ENCODE measurements around the gene CYB561A3.

CYB561A3 gene

GRCh38 chr11:61401173-61401572, 39.5 kb upstream of the CYB561A3 start:
- no peak overlapping the region for H3K27ac ChIP-seq
- no peak for TF ChIP-seq CTCF (conservative IDR thresholded peaks at IDR 0.05)

- TF ChIP-seq CTCF (conservative IDR thresholded peaks at IDR 0.05), result peak; percentile 47
- peak overlapping the region; percentile 91 for H3K27ac ChIP-seq
Measured at GRCh38 chr11:61392981-61393595, 31.4 kb upstream of the CYB561A3 start.

- no peak overlapping the region for H3K27ac ChIP-seq
- no peak for TF ChIP-seq CTCF (conservative IDR thresholded peaks at IDR 0.05)
Measured at GRCh38 chr11:61390161-61390560, 28.5 kb upstream of the CYB561A3 start.

GRCh38 chr11:61384271-61385242, 22.9 kb upstream of the CYB561A3 start:
- peak overlapping the region; percentile 5; the same call in 1 of the 2 replicates for H3K27ac ChIP-seq
- no peak for TF ChIP-seq CTCF (conservative IDR thresholded peaks at IDR 0.05)

- peak overlapping the region; percentile 5; the same call in 1 of the 2 replicates for H3K27ac ChIP-seq
Measured at GRCh38 chr11:61383859-61384258, 22.2 kb upstream of the CYB561A3 start.

GRCh38 chr11:61380884-61381283, 19.2 kb upstream of the CYB561A3 start:
- no peak for TF ChIP-seq CTCF (conservative IDR thresholded peaks at IDR 0.05)
- H3K27ac ChIP-seq, result no peak overlapping the region

GRCh38 chr11:61378713-61379313, 17.1 kb upstream of the CYB561A3 start:
- H3K27ac ChIP-seq, result no peak overlapping the region; the same call in 1 of the 2 replicates
- TF ChIP-seq CTCF (conservative IDR thresholded peaks at IDR 0.05), result no peak
